ENCODE data around the gene DLG2. TPM values are rescaled to one million over a fixed set of nuclear protein-coding genes. Genes with fewer than 3 reads are reported as not detected.

Gene DLG2
- total and polyA plus RNA-seq, 9 of the 15 experiments (the other 6 are each of a cell fraction or from before 2014, with no cell fraction given) = 0.52 to 1.6 (median 0.95) TPM

GRCh38 chr11:83815736-83816135, 1811.4 kb downstream of the DLG2 start:
- Histone ChIP-seq H3K4me3 (no peak overlapping the region), H3K27me3 (ENCODE audit: control insufficient read depth in 2 of 2, insufficient read depth in 2 of 2, low read length in 2 of 2) (no peaks in the 10 kb centered on the region), H3K9me3 (replicated peaks; ENCODE audit: control insufficient read depth, insufficient read depth, low read depth, low read length) (no peaks in the 10 kb centered on the region), H3K4me1 (replicated peaks in 1 of 2; ENCODE audit: control insufficient read depth in 2 of 2, insufficient read depth in 2 of 2, low read length in 2 of 2) (no peaks in the 10 kb centered on the region), H3K79me2 (ENCODE audit: control insufficient read depth, insufficient read depth, low read length) (no peaks in the 10 kb centered on the region), H3K9me1 (ENCODE audit: control insufficient read depth, insufficient read depth, low read length) (no peaks in the 10 kb centered on the region), H3K36me3 (ENCODE audit: control insufficient read depth, insufficient read depth, low read length) (no peaks in the 10 kb centered on the region), H4K20me1 (replicated peaks; ENCODE audit: control insufficient read depth, insufficient read depth, low read length) (no peaks in the 10 kb centered on the region), H3K4me2 (ENCODE audit: insufficient read depth, low read length) (no peak overlapping the region), H3K27ac (ENCODE audit: extremely low read depth, low read depth, low read length) (no peak overlapping the region), H3K9ac (ENCODE audit: insufficient read depth in 1 of 2, low read depth in 2 of 2, low read length in 2 of 2) (no peak overlapping the region), H2AFZ (ENCODE audit: low read depth, low read length) (no peak overlapping the region)
- no peak for TF ChIP-seq CTCFL (IDR thresholded peaks at IDR 0.05; ENCODE audit: borderline replicate concordance, insufficient read depth, low read depth, low read length, poor library complexity, severe bottlenecking)
- no peak for TF ChIP-seq ZNF830 (CRISPR knock-in tag; IDR thresholded peaks at IDR 0.05)
- no peak for TF ChIP-seq MCM5 (IDR thresholded peaks at IDR 0.05; ENCODE audit: low read depth)
- in situ Hi-C loops (cut with MboI) = loop anchor here (25.0 kb wide), 2 partner anchors 728 to 953 kb away; no protein-coding TSS in a partner anchor
- FAIRE-seq = no peak
- no peak for DNase-seq (ENCODE audit: extremely low read depth in 1 of 4, low spot score in 3 of 4)
- CTCF ChIA-PET (ENCODE audit: low intra/inter-chr PET ratio) = no interaction called here
- 0% methylated on average over 1 of the region's 1 CpG for WGBS (ENCODE audit: insufficient coverage, low coverage, missing lambda C conversion rate)
- no TSS peak for BruUV-seq (replicated peaks)
- ATAC-seq = no peak
- intact Hi-C loops (cut with micrococcal nuclease) = loop anchor here (2.0 to 10.0 kb wide), 6 partner anchors 293 to 1098 kb away; partner anchors contain the start of genes DDIAS and PRCP
- POLR2A ChIA-PET = interaction anchor here (0.6 kb wide), 1 partner anchor 21 kb away, joined by 3 read pairs; no protein-coding TSS in a partner anchor

GRCh38 chr11:83813296-83813695, 1813.8 kb downstream of the DLG2 start:
- Histone ChIP-seq H3K9me3 (replicated peaks; ENCODE audit: control insufficient read depth, insufficient read depth, low read depth, low read length) (no peaks in the 10 kb centered on the region), H3K4me2 (ENCODE audit: insufficient read depth, low read length) (no peak overlapping the region), H3K9me1 (ENCODE audit: control insufficient read depth, insufficient read depth, low read length) (no peaks in the 10 kb centered on the region), H3K27ac (ENCODE audit: extremely low read depth, low read depth, low read length) (no peak overlapping the region), H2AFZ (ENCODE audit: low read depth, low read length) (no peak overlapping the region), H3K79me2 (ENCODE audit: control insufficient read depth, insufficient read depth, low read length) (no peaks in the 10 kb centered on the region), H3K4me1 (replicated peaks in 1 of 2; ENCODE audit: control insufficient read depth in 2 of 2, insufficient read depth in 2 of 2, low read length in 2 of 2) (no peaks in the 10 kb centered on the region), H3K4me3 (no peak overlapping the region), H3K27me3 (ENCODE audit: control insufficient read depth in 2 of 2, insufficient read depth in 2 of 2, low read length in 2 of 2) (no peaks in the 10 kb centered on the region), H3K9ac (ENCODE audit: insufficient read depth in 1 of 2, low read depth in 2 of 2, low read length in 2 of 2) (no peak overlapping the region), H3K36me3 (ENCODE audit: control insufficient read depth, insufficient read depth, low read length) (no peaks in the 10 kb centered on the region), H4K20me1 (replicated peaks; ENCODE audit: control insufficient read depth, insufficient read depth, low read length) (no peaks in the 10 kb centered on the region)
- BruUV-seq (replicated peaks) = no TSS peak
- FAIRE-seq (no peak), ATAC-seq (no peak), DNase-seq (ENCODE audit: extremely low read depth in 1 of 4, low spot score in 3 of 4) (no peak)
- POLR2A ChIA-PET = no interaction called here
- no peak for TF ChIP-seq NBN (IDR thresholded peaks at IDR 0.05; ENCODE audit: low read depth)
- TF ChIP-seq HOXB6 (CRISPR knock-in tag; IDR thresholded peaks at IDR 0.05; ENCODE audit: borderline replicate concordance) = no peak
- no peak for TF ChIP-seq KDM2B (CRISPR knock-in tag; IDR thresholded peaks at IDR 0.05)
- no peak for TF ChIP-seq CLOCK (CRISPR knock-in tag; IDR thresholded peaks at IDR 0.05; ENCODE audit: borderline replicate concordance)
- TF ChIP-seq DPF2 (IDR thresholded peaks at IDR 0.05) = no peak
- no peak for TF ChIP-seq XRCC5 (IDR thresholded peaks at IDR 0.05; ENCODE audit: low read depth, low read length)
- in situ Hi-C loops (cut with MboI) (loop anchor here (25.0 kb wide), 2 partner anchors 726 to 951 kb away; no protein-coding TSS in a partner anchor), intact Hi-C loops (cut with micrococcal nuclease) (loop anchor here (10.0 kb wide), 2 partner anchors 728 to 908 kb away; partner anchors contain the start of genes DDIAS and PRCP)
- WGBS (ENCODE audit: insufficient coverage, low coverage, missing lambda C conversion rate) = 0% methylated on average over 3 of the region's 3 CpGs
- CTCF ChIA-PET (ENCODE audit: low intra/inter-chr PET ratio) = no interaction called here

Data from K562 (cell line).